ENCODE results near the gene SORCS2. TPM values are rescaled to one million over a fixed set of nuclear protein-coding genes. Genes with fewer than 3 reads are reported as not detected.

Gene SORCS2
- total RNA-seq, 2 donors from 2014 or later: 0.68 to 0.92 TPM

- ATAC-seq (ENCODE audit: insufficient number of reproducible peaks, low FRiP score, low read depth): no peak
- TF ChIP-seq CTCF (IDR thresholded peaks at IDR 0.05): no peak
Measured at GRCh38 chr4:7444314-7444713, 252.0 kb downstream of the SORCS2 start.

GRCh38 chr4:7444731-7445130 is 252.4 kb downstream of the SORCS2 start:
- TF ChIP-seq CTCF (IDR thresholded peaks at IDR 0.05): no peak
- H3K36me3 ChIP-seq: no peaks in the 10 kb centered on the region
- ATAC-seq (ENCODE audit: insufficient number of reproducible peaks, low FRiP score, low read depth) (no peak), DNase-seq (ENCODE audit: low spot score) (no peak)
- no peaks in the 10 kb centered on the region for H3K4me1 ChIP-seq (ENCODE audit: control insufficient read depth in 1 of 2, low read depth in 2 of 2)
- no peaks in the 10 kb centered on the region for H3K9me3 ChIP-seq
- no peak overlapping the region for H3K27ac ChIP-seq
- no peaks in the 10 kb centered on the region for H3K27me3 ChIP-seq (replicated peaks; ENCODE audit: insufficient read depth)
- H3K4me3 ChIP-seq: no peak overlapping the region

More at GRCh38 chr4:7444314-7444713, 252.0 kb downstream of the SORCS2 start:
- Histone ChIP-seq H3K27me3 (replicated peaks; ENCODE audit: insufficient read depth) (no peaks in the 10 kb centered on the region), H3K27ac (no peak overlapping the region), H3K9me3 (no peaks in the 10 kb centered on the region), H3K36me3 (no peaks in the 10 kb centered on the region), H3K4me3 (no peak overlapping the region), H3K4me1 (ENCODE audit: control insufficient read depth in 1 of 2, low read depth in 2 of 2) (no peaks in the 10 kb centered on the region)
- DNase-seq (ENCODE audit: low spot score): no peak

GRCh38 chr4:7447236-7447635 is 254.9 kb downstream of the SORCS2 start:
- H3K36me3 ChIP-seq: no peaks in the 10 kb centered on the region
- ATAC-seq (ENCODE audit: insufficient number of reproducible peaks, low FRiP score, low read depth): no peak
- no peaks in the 10 kb centered on the region for H3K4me1 ChIP-seq (ENCODE audit: control insufficient read depth in 1 of 2, low read depth in 2 of 2)
- H3K4me3 ChIP-seq: no peak overlapping the region
- no peak for TF ChIP-seq CTCF (IDR thresholded peaks at IDR 0.05)
- no peaks in the 10 kb centered on the region for H3K9me3 ChIP-seq
- no peaks in the 10 kb centered on the region for H3K27me3 ChIP-seq (replicated peaks; ENCODE audit: insufficient read depth)
- no peak overlapping the region for H3K27ac ChIP-seq
- DNase-seq (ENCODE audit: low spot score): no peak

GRCh38 chr4:7448036-7448435 is 255.7 kb downstream of the SORCS2 start:
- ATAC-seq (ENCODE audit: insufficient number of reproducible peaks, low FRiP score, low read depth): no peak
- no peak overlapping the region for H3K4me3 ChIP-seq
- H3K36me3 ChIP-seq: no peaks in the 10 kb centered on the region
- H3K27me3 ChIP-seq (replicated peaks; ENCODE audit: insufficient read depth): no peaks in the 10 kb centered on the region
- no peaks in the 10 kb centered on the region for H3K4me1 ChIP-seq (ENCODE audit: control insufficient read depth in 1 of 2, low read depth in 2 of 2)
- H3K27ac ChIP-seq: no peak overlapping the region
- no peak for DNase-seq (ENCODE audit: low spot score)
- TF ChIP-seq CTCF (IDR thresholded peaks at IDR 0.05): no peak
- no peaks in the 10 kb centered on the region for H3K9me3 ChIP-seq

- H3K27ac ChIP-seq: no peak overlapping the region
- H3K4me1 ChIP-seq (ENCODE audit: control insufficient read depth in 1 of 2, low read depth in 2 of 2): no peaks in the 10 kb centered on the region
- DNase-seq (ENCODE audit: low spot score): no peak
- H3K4me3 ChIP-seq: no peak overlapping the region
- no peaks in the 10 kb centered on the region for H3K36me3 ChIP-seq
- no peak for ATAC-seq (ENCODE audit: insufficient number of reproducible peaks, low FRiP score, low read depth)
- no peaks in the 10 kb centered on the region for H3K27me3 ChIP-seq (replicated peaks; ENCODE audit: insufficient read depth)
- H3K9me3 ChIP-seq: no peaks in the 10 kb centered on the region
- no peak for TF ChIP-seq CTCF (IDR thresholded peaks at IDR 0.05)
Measured at GRCh38 chr4:7450775-7451433, 258.6 kb downstream of the SORCS2 start.
